Stimulated activated CD4-positive, alpha-beta T cell treated with anti-CD3 and anti-CD28 coated beads, Interleukin-12 subunit alpha, Interleukin-12 subunit beta, amount 100 ng/mL, for 24 hours (primary cell): ENCODE measurements around the gene RFX1.
"Not testable (repeated sequence)": the region's sequence is repeated elsewhere in the genome, so short reads cannot be mapped to it uniquely, and the experiment has no call there.

ENCODE experiments used
- DNase-seq, 2 experiments: peaks; one replicate each; pipeline ENCODE4 v3.0.0-alpha.2; 2020; ENCODE audit warnings: low read depth in 2 of 2

RFX1 gene

GRCh38 chr19:13979244-13979615 is 26.9 kb downstream of the RFX1 start:
- DNase-seq, result no peak

- DNase-seq, result peak in 1 of 2 experiments; percentile 32
These were observed 27.5 kb downstream of the RFX1 start for GRCh38 chr19:13978351-13979243.

- DNase-seq, result no peak
These were observed 28.3 kb downstream of the RFX1 start for GRCh38 chr19:13977803-13978202.

- DNase-seq, result no peak
These were observed 29.7 kb downstream of the RFX1 start for GRCh38 chr19:13976446-13976845.

GRCh38 chr19:13975870-13976269 is 30.2 kb downstream of the RFX1 start:
- DNase-seq, result no peak

- no peak for DNase-seq
These were observed 32.0 kb downstream of the RFX1 start for GRCh38 chr19:13974073-13974472.

- DNase-seq, result not testable (repeated sequence)
These were observed 32.6 kb downstream of the RFX1 start for GRCh38 chr19:13973479-13973878.

GRCh38 chr19:13972368-13973155 is 33.6 kb downstream of the RFX1 start:
- DNase-seq, result no peak

GRCh38 chr19:13971868-13972267 is 34.3 kb downstream of the RFX1 start:
- not testable (repeated sequence) for DNase-seq

- DNase-seq, result no peak
These were observed 36.2 kb downstream of the RFX1 start for GRCh38 chr19:13969897-13970296.

- no peak for DNase-seq
These were observed 37.1 kb downstream of the RFX1 start for GRCh38 chr19:13968999-13969398.

GRCh38 chr19:13968383-13968935 is 37.7 kb downstream of the RFX1 start:
- DNase-seq, result no peak

GRCh38 chr19:13967206-13967605 is 38.9 kb downstream of the RFX1 start:
- not testable (repeated sequence) for DNase-seq

- DNase-seq, result no peak
These were observed 39.4 kb downstream of the RFX1 start for GRCh38 chr19:13966684-13967128.

GRCh38 chr19:13965926-13966683 is 40.0 kb downstream of the RFX1 start:
- no peak for DNase-seq

- DNase-seq, result no peak
These were observed 40.7 kb downstream of the RFX1 start for GRCh38 chr19:13965377-13965896.

GRCh38 chr19:13964776-13965175 is 41.3 kb downstream of the RFX1 start:
- no peak for DNase-seq

- no peak for DNase-seq
These were observed 42.5 kb downstream of the RFX1 start for GRCh38 chr19:13963603-13964105.

GRCh38 chr19:13962699-13963602 is 43.2 kb downstream of the RFX1 start:
- DNase-seq, result no peak
